B cell (primary cell): ENCODE data around the gene EFL1. TPM values are rescaled to one million over a fixed set of nuclear protein-coding genes. Genes with fewer than 3 reads are reported as not detected.

Experiments used
- ATAC-seq: fragments of 200-7000 bp; cut with Tn5 transposase; one replicate; pipeline ENCODE4 v1.10.0; 2021; ENCODE audit warnings: low read depth, mild to moderate bottlenecking, moderate number of reproducible peaks, moderate library complexity
- CTCF ChIA-PET: fragments of 350-600 bp; sonication (Branson Sonifier 250); formaldehyde crosslinking; loops from one replicate; lab custom pipeline; 2021; ENCODE audit warnings: antibody characterized with exemption, inconsistent platforms; lab: Charles Lee
- POLR2A ChIA-PET: fragments of 350-600 bp; sonication (Branson Sonifier 250); formaldehyde crosslinking; loops from one replicate; lab custom pipeline; 2021; ENCODE audit warnings: antibody characterized with exemption; lab: Charles Lee
- DNase-seq: peaks from one replicate; pipeline ENCODE4 v3.0.0; 2013
- H2AFZ ChIP-seq: 2 replicates; pipeline ENCODE4 v1.6.1; 2012; ENCODE audit warnings: mild to moderate bottlenecking, low read depth, low read length; ENCODE audit not compliant: insufficient read depth, poor library complexity, severe bottlenecking
- H3K27ac ChIP-seq, 2 donors: 1 replicate in 1 of 2; 2 replicates in 1 of 2; pipeline ENCODE4 v1.5.1; 2012 to 2013; ENCODE audit warnings: low read length in 2 of 2, mild to moderate bottlenecking in 2 of 2, moderate library complexity in 1 of 2
- H3K27me3 ChIP-seq, 4 experiments: fragments of 200-600 bp in 1 of 4; sonication (generic) in 1 of 4; replicated peaks in 1 of 4; 1 replicate in 2 of 4; 2 replicates in 2 of 4; pipeline versions ENCODE4 v1.6.1 to v1.7.0; 2013 to 2016; ENCODE audit warnings: low read length in 3 of 4, mild to moderate bottlenecking in 2 of 4, mixed read lengths in 1 of 4, moderate library complexity in 1 of 4; ENCODE audit not compliant: insufficient read depth in 4 of 4, control insufficient read depth in 3 of 4; ENCODE audit errors: control extremely low read depth in 1 of 4
- H3K36me3 ChIP-seq, 2 experiments: replicated peaks in 1 of 2; 1 replicate in 1 of 2; 2 replicates in 1 of 2; pipeline versions ENCODE4 v1.6.1 to v1.7.1; 2013; ENCODE audit warnings: low read length in 1 of 2; ENCODE audit not compliant: insufficient read depth in 2 of 2, control insufficient read depth in 1 of 2; ENCODE audit errors: control extremely low read depth in 1 of 2, extremely low read depth in 1 of 2
- H3K4me1 ChIP-seq, 2 donors: fragments of 200-600 bp in 1 of 2; sonication (generic) in 1 of 2; 1 replicate in 1 of 2; 2 replicates in 1 of 2; pipeline versions ENCODE4 v1.5.1 to v1.6.1; 2013 to 2017; ENCODE audit warnings: low read length in 2 of 2; ENCODE audit not compliant: control insufficient read depth in 2 of 2, insufficient read depth in 2 of 2
- H3K4me2 ChIP-seq: replicated peaks from 2 replicates; pipeline ENCODE3; 2012; ENCODE audit warnings: mild to moderate bottlenecking, low read depth, low read length; ENCODE audit not compliant: poor library complexity, severe bottlenecking
- H3K4me3 ChIP-seq, 5 experiments: fragments of 200-600 bp in 1 of 5; sonication (generic) in 1 of 5; 1 replicate in 3 of 5; 2 replicates in 2 of 5; pipeline versions ENCODE4 v1.5.1 to v1.7.0; 2011 to 2016; ENCODE audit warnings: low read length in 4 of 5, mild to moderate bottlenecking in 4 of 5, low read depth in 2 of 5, control low read depth in 1 of 5, moderate library complexity in 1 of 5; ENCODE audit not compliant: insufficient read depth in 1 of 5; ENCODE audit errors: control extremely low read depth in 1 of 5, extremely low read depth in 1 of 5
- H3K79me2 ChIP-seq: fragments of 200-600 bp; sonication (generic); one replicate; pipeline ENCODE4 v1.6.0; 2016; ENCODE audit warnings: low read length; ENCODE audit not compliant: control insufficient read depth, insufficient read depth
- H3K9ac ChIP-seq: fragments of 200-600 bp; sonication (generic); 2 replicates; pipeline ENCODE4 v1.6.1; 2017; ENCODE audit warnings: mild to moderate bottlenecking, low read length, moderate library complexity
- H3K9me3 ChIP-seq, 3 donors: one replicate each; pipeline versions ENCODE4 v1.6.1 to v1.7.1; 2013; ENCODE audit warnings: low read length in 2 of 3; ENCODE audit not compliant: control insufficient read depth in 2 of 3, insufficient read depth in 1 of 3; ENCODE audit errors: control extremely low read depth in 1 of 3
- H4K20me1 ChIP-seq: 2 replicates; pipeline ENCODE4 v1.6.0; 2012; ENCODE audit warnings: mild to moderate bottlenecking, low read length; ENCODE audit not compliant: insufficient read depth, control insufficient read depth, poor library complexity, severe bottlenecking
- H3K27ac Mint-ChIP-seq: one replicate; pipeline ENCODE4 v1.8.0; 2021; ENCODE audit warnings: mixed read lengths
- H3K27me3 Mint-ChIP-seq: one replicate; pipeline ENCODE4 v1.8.0; 2021; ENCODE audit warnings: mixed read lengths
- H3K4me1 Mint-ChIP-seq: one replicate; pipeline ENCODE4 v1.8.0; 2021; ENCODE audit warnings: mixed read lengths
- H3K4me3 Mint-ChIP-seq: one replicate; pipeline ENCODE4 v1.8.0; 2021; ENCODE audit warnings: mixed read lengths
- H3K9me3 Mint-ChIP-seq: one replicate; pipeline ENCODE4 v1.8.0; 2022; ENCODE audit warnings: mixed read lengths; ENCODE audit not compliant: insufficient read depth
- EZH2 ChIP-seq: IDR thresholded peaks from 2 replicates; pipeline ENCODE4 v1.6.1; 2012; ENCODE audit warnings: borderline replicate concordance, low read depth, mild to moderate bottlenecking, moderate library complexity, low read length; ENCODE audit not compliant: insufficient read depth, poor library complexity, severe bottlenecking
- WGBS: methylation state at CpG from one replicate; pipeline ENCODE4 v1.1.5; 2013; ENCODE audit warnings: missing lambda C conversion rate; ENCODE audit not compliant: insufficient coverage; 5-methylcytosine and 5-hydroxymethylcytosine counted together
- intact Hi-C: fragments of 100-400 bp; cut with micrococcal nuclease; formaldehyde crosslinking; loops from one replicate; pipeline ENCODE4 v1.10.0; 2022
- polyA plus RNA-seq: library from polyadenylated mRNA; depleted of rRNA; stranded (reverse); fragments of >200 nt; gene quantifications from 2 replicates; pipeline ENCODE4 v1.2.3, GENCODE V29; 2012
- total RNA-seq, 2 donors: library from RNA; stranded (reverse); fragments of 120-200 nt in 1 of 2; gene quantifications; 1 replicate in 1 of 2; 2 replicates in 1 of 2; pipeline versions ENCODE4 v1.2.3 to v1.2.4, GENCODE V29; 2013 to 2022
- TF ChIP-seq, protein P1 (sequence below): fragments of 200-600 bp; IDR thresholded peaks from one replicate; pipeline ENCODE4 v1.8.0; 2022; ENCODE audit warnings: antibody characterized with exemption, mild to moderate bottlenecking

Gene EFL1
- total and polyA plus RNA-seq, 2 donors (not counting 1 experiment from before 2014, with no cell fraction given), result 8.2 to 25.8 TPM

- H3K36me3 ChIP-seq, result no peaks in the 10 kb centered on the region
- ChIA-PET POLR2A (no interaction called here), CTCF (no interaction called here)
- H3K9ac ChIP-seq, result no peak overlapping the region
- Mint-ChIP-seq H3K9me3 (peaks cover 3% of the 10 kb centered on the region), H3K4me3 (no peak overlapping the region), H3K27me3 (no peaks in the 10 kb centered on the region), H3K4me1 (no peaks in the 10 kb centered on the region), H3K27ac (no peak overlapping the region)
- H3K4me1 ChIP-seq, result no peaks in the 10 kb centered on the region
- no peaks in the 10 kb centered on the region for H3K27me3 ChIP-seq
- H3K4me3 ChIP-seq, result no peak overlapping the region
- H4K20me1 ChIP-seq, result no peaks in the 10 kb centered on the region
- no peak overlapping the region for H3K27ac ChIP-seq
- no peak for DNase-seq
- 95% methylated on average over 11 of the region's 16 CpGs for WGBS
- ATAC-seq, result no peak
- intact Hi-C loops, result no loop called here
- H2AFZ ChIP-seq, result no peak overlapping the region
- H3K79me2 ChIP-seq, result no peaks in the 10 kb centered on the region
- no peak overlapping the region for H3K4me2 ChIP-seq
- TF ChIP-seq, protein P1, sequence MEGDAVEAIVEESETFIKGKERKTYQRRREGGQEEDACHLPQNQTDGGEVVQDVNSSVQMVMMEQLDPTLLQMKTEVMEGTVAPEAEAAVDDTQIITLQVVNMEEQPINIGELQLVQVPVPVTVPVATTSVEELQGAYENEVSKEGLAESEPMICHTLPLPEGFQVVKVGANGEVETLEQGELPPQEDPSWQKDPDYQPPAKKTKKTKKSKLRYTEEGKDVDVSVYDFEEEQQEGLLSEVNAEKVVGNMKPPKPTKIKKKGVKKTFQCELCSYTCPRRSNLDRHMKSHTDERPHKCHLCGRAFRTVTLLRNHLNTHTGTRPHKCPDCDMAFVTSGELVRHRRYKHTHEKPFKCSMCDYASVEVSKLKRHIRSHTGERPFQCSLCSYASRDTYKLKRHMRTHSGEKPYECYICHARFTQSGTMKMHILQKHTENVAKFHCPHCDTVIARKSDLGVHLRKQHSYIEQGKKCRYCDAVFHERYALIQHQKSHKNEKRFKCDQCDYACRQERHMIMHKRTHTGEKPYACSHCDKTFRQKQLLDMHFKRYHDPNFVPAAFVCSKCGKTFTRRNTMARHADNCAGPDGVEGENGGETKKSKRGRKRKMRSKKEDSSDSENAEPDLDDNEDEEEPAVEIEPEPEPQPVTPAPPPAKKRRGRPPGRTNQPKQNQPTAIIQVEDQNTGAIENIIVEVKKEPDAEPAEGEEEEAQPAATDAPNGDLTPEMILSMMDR, result no peak
- no peak for TF ChIP-seq EZH2
- no peaks in the 10 kb centered on the region for H3K9me3 ChIP-seq
Observed at GRCh38 chr15:82306791-82307713, 44.5 kb upstream of the EFL1 start.

DNA sequence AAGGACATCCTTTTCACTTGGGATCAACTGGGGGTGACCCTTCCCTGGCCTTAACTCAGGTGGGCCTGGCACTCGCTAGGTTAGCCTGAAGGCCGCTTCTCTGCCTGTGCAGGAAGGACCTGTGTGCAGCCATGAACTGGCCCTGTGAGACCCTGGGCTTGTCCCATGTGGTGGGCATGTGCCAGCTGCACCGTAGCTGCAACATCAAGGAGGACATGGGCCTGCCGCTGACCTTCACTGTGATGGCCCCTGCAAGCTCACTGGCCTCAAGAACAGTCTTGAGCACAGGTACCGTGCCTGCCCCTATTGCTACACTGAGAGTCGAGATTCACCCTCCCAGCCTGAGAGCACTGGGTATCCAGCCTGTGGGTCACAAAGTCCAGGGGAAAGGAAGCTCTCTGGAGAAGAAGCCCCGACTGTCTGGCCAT, 43.1 kb upstream of the EFL1 start:
- H3K4me2 ChIP-seq, result no peak overlapping the region
- 94% methylated on average over 7 of the region's 7 CpGs for WGBS
- peaks cover 3% of the 10 kb centered on the region for H3K9me3 Mint-ChIP-seq
- POLR2A ChIA-PET, result no interaction called here
- intact Hi-C loops, result no loop called here
- no peak overlapping the region for H3K4me3 Mint-ChIP-seq
- no peak for ATAC-seq
- no peak overlapping the region for H2AFZ ChIP-seq
- H3K4me3 ChIP-seq, result no peak overlapping the region
- no peaks in the 10 kb centered on the region for H4K20me1 ChIP-seq
- CTCF ChIA-PET, result no interaction called here
- no peak for DNase-seq
- H3K4me1 ChIP-seq, result no peaks in the 10 kb centered on the region
- no peaks in the 10 kb centered on the region for H3K4me1 Mint-ChIP-seq
- no peak overlapping the region for H3K9ac ChIP-seq
- TF ChIP-seq, protein P1, result no peak
- no peak for TF ChIP-seq EZH2
- no peaks in the 10 kb centered on the region for H3K79me2 ChIP-seq
- no peak overlapping the region for H3K27ac ChIP-seq
- no peaks in the 10 kb centered on the region for H3K27me3 ChIP-seq
- no peaks in the 10 kb centered on the region for H3K9me3 ChIP-seq
- no peaks in the 10 kb centered on the region for H3K36me3 ChIP-seq
- H3K27me3 Mint-ChIP-seq, result no peaks in the 10 kb centered on the region
- H3K27ac Mint-ChIP-seq, result no peak overlapping the region
